A673 (cell line): ENCODE results near the gene TPM3.

Experiments used
- CTCF ChIP-seq: fragments of 300-800, 200-600 bp; sonication (generic); conservative IDR thresholded peaks from 2 replicates; pipeline ENCODE4 v1.5.1; 2017; ENCODE audit warnings: low read depth, mild to moderate bottlenecking, antibody characterized with exemption, low read length, moderate library complexity, mixed read lengths
- EZH2 ChIP-seq: fragments of 200-600 bp; sonication (generic); IDR thresholded peaks from 2 replicates; pipeline ENCODE4 v1.6.1; 2017; ENCODE audit warnings: borderline replicate concordance, low read depth, mild to moderate bottlenecking, mixed read lengths, antibody characterized with exemption, low read length; ENCODE audit not compliant: poor library complexity, severe bottlenecking

GRCh38 chr1:154219541-154219940 is 27.6 kb upstream of the TPM3 start:
- TF ChIP-seq CTCF (no peak), EZH2 (no peak)
